Measurements from ENCODE around the gene TFDP2.

DNA sequence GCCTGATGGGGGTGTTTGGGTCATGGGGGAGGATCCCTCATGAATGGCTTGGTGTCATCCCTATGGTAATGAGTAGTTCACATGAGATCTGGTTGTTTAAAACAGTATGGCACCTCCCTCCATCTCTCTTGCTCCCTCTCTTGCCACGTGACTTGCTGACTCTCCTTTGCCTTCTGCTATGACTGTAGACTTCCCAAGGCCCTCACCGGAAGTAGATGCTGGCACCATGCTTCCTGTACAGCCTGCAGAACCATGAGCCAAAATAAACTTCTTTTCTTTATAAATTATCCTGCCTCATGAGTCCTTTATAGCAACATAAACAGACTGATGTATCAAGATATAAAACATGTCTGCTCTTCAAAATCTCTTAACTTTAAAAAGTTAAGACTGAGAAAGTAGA lies 96.1 kb downstream of the TFDP2 start:
- TF ChIP-seq, protein P1, sequence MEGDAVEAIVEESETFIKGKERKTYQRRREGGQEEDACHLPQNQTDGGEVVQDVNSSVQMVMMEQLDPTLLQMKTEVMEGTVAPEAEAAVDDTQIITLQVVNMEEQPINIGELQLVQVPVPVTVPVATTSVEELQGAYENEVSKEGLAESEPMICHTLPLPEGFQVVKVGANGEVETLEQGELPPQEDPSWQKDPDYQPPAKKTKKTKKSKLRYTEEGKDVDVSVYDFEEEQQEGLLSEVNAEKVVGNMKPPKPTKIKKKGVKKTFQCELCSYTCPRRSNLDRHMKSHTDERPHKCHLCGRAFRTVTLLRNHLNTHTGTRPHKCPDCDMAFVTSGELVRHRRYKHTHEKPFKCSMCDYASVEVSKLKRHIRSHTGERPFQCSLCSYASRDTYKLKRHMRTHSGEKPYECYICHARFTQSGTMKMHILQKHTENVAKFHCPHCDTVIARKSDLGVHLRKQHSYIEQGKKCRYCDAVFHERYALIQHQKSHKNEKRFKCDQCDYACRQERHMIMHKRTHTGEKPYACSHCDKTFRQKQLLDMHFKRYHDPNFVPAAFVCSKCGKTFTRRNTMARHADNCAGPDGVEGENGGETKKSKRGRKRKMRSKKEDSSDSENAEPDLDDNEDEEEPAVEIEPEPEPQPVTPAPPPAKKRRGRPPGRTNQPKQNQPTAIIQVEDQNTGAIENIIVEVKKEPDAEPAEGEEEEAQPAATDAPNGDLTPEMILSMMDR (IDR thresholded peaks at IDR 0.05) = no peak
- TF ChIP-seq POLR2A (IDR thresholded peaks at IDR 0.05) = no peak
